D721Med (cell line): ENCODE measurements around the gene UBA52.
"Not testable (repeated sequence)": the region's sequence is repeated elsewhere in the genome, so short reads cannot be mapped to it uniquely, and the experiment has no call there.

ENCODE experiments used
- DNase-seq: peaks from one replicate; pipeline ENCODE4 v3.0.0; 2011; ENCODE audit warnings: low spot score; ENCODE audit not compliant: insufficient read length
- FAIRE-seq: peaks from 2 replicates; lab custom pipeline; 2011; peaks lifted over from hg19 to GRCh38; lab: Jason Lieb, UNC
- TF ChIP-seq, protein P1 (sequence below): IDR thresholded peaks from 2 replicates; pipeline ENCODE4 v1.5.1; 2012; ENCODE audit warnings: mild to moderate bottlenecking, control low read depth; ENCODE audit not compliant: insufficient read depth; ENCODE audit errors: missing control alignments

Gene UBA52

DNA sequence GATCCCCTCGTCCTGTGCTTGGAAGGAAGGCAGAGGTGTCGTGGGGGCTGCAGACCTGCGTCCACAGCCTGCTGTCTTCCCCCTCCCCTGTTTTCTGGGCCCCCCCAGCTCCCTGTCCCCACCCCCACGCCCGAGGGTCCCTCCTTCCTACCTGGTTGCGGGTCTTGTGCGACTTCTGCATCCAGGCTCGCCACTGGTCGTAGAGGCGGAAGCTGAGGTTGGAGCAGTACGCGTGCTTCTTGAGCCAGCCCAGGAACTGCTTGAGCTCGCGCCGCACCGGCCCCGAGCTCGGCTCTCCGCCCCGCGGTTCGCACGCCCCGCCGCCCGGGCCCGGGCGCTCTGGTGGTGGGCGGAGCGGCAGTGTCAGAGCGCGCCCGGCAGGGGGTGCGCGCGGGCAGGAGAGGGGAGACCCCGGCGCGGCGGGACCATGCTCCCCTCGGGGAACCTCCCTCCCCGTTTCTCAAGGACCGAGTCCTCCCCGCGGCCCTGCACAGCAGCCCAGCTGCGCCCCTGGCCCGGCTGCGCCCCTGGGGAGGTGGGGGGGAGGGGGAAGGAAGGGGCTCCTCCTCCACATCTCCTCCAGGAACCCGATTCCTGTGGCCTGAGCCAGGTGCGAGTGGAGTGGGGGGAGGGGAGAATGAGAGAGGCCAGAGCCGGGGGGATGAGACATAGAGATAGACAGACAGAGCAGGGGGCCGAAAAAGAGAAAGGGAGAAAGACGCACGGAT lies 22.6 kb downstream of the UBA52 start:
- TF ChIP-seq, protein P1, sequence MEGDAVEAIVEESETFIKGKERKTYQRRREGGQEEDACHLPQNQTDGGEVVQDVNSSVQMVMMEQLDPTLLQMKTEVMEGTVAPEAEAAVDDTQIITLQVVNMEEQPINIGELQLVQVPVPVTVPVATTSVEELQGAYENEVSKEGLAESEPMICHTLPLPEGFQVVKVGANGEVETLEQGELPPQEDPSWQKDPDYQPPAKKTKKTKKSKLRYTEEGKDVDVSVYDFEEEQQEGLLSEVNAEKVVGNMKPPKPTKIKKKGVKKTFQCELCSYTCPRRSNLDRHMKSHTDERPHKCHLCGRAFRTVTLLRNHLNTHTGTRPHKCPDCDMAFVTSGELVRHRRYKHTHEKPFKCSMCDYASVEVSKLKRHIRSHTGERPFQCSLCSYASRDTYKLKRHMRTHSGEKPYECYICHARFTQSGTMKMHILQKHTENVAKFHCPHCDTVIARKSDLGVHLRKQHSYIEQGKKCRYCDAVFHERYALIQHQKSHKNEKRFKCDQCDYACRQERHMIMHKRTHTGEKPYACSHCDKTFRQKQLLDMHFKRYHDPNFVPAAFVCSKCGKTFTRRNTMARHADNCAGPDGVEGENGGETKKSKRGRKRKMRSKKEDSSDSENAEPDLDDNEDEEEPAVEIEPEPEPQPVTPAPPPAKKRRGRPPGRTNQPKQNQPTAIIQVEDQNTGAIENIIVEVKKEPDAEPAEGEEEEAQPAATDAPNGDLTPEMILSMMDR, result peak; percentile 59
- FAIRE-seq, result no peak

DNA sequence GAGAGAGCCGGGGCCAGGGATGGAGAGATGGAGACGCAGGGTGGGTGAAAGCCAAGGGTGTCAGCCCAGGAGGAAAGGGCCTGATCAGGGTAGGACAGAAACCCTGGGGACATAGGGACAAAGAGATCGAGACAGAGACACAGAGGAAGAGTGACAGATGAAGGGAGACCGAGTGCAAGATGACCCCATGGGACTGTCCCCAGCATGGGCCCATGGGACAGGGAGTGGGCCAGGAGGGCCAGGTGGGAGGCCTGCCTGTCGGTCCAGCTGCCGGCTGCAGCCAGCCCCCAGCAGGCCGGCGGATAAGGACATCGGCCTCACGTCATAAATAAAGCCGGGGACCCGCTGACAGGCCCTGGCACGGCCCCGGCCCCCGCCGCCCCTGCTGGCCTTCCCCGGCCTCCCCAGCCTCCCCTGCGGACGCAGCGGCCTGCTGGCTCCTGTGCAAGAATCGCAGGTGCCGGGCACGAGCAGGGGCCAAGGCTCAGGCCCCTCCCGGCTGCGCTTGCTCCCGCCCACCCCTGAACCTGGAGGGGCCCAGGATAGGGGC lies 23.2 kb downstream of the UBA52 start:
- FAIRE-seq (no peak), DNase-seq (no peak)
- TF ChIP-seq, protein P1, result no peak

More for the DNA sequence above, 22.6 kb downstream of the UBA52 start:
- DNase-seq, result no peak

DNA sequence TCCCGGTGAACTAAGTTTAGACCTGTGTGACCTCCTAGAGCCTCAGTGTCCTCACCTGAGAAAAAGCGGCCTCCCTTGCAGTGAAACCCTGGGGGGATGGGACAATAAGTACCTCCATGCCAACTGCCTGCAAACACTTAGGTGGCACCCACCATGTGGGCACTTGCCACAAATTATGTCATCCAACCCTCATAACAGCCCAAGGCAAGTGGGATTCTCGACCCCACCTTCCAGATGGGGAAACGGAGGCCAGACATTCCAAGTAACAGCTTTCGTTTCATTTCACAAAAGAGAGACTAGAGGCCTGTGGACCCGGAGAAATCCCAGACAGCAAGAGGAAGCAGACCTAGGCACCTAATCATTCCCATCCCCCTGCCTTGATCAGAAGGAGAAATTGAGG lies 23.8 kb downstream of the UBA52 start:
- DNase-seq (no peak), FAIRE-seq (no peak)
- TF ChIP-seq, protein P1, result no peak

DNA sequence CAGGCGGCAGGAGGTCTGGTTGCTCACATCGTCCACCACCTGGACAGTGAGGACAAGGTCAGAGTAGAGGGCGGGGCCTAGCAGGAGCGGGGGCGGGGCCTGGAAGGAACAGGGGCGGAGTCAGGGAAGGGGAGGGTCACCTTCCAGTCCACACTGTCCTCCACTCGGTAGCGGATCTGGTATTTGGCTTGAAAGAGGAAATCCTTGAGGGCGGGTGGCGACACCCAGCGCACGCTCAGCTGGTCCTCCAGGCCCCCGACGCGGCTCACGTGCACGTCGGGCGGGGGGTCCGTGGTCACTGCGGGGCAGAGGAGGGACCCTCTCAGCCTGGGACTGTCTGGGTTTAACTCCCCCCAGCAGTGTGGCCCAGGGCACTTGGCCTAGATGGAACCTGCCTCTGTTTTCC lies 25.1 kb downstream of the UBA52 start:
- no peak for DNase-seq
- no peak for FAIRE-seq
- TF ChIP-seq, protein P1, result no peak

DNA sequence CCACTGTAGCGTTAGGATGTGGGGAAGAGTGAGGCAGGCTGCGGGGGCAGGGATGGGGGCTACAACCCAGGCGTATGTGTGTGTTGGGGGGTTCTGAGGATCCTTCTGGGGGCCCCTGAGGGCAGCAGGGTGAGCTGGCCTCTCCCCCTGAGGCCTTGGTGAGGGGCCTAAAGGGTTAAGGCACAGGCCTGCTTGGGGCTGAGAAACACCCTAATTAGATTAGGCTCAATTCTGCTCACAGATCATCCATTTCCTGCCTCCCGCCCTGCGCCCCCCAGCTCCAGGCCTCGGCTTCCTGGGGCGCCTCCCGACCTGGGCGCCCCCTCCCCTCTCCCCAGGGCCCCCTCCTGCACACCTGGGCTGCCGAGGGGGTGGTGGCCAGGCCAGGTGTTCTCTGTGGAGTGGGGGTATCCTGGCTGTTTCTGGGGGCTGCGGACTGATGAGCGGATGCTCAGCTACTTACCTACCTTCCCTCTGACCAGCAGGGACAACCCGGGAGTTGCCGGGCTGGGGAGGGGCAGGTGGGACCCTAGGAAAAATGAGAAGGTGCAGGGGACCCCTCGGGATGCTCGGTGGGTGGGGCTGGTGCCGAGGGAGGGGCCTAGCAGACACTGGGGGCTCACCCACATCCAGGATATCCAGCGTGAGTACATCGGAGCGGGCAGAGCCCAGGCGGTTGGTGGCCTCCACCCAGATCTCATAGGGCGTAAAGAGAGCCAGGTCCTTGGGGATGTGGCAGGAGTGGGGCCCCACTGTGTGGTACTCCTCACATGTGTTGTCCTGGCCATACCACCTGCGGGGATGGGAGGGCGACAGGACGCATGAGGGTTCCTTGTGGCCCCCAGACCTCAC lies 26.4 kb downstream of the UBA52 start:
- FAIRE-seq (no peak), DNase-seq (peak; percentile 51)
- TF ChIP-seq, protein P1, result no peak

DNA sequence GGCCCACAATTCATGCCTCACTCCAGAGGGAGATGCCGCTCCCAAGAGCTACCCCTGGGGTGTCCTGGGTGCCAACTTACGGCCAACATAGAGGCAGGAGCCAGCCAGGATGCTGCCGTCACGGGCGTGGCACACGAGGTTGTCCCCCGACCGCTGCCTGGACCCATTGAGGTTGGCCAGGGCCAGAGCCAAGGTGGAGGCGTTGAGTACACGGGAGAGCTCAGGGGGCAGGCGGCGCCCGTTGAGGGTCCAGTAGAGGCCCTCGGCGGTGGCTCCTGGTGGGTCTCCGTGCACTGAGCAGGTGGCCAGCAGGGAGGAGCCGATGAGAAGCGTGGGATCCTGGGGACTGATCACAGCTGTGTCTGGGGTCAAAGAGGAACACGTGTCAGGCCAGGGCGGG lies 27.8 kb downstream of the UBA52 start:
- FAIRE-seq, result no peak
- TF ChIP-seq, protein P1, result no peak
- no peak for DNase-seq

DNA sequence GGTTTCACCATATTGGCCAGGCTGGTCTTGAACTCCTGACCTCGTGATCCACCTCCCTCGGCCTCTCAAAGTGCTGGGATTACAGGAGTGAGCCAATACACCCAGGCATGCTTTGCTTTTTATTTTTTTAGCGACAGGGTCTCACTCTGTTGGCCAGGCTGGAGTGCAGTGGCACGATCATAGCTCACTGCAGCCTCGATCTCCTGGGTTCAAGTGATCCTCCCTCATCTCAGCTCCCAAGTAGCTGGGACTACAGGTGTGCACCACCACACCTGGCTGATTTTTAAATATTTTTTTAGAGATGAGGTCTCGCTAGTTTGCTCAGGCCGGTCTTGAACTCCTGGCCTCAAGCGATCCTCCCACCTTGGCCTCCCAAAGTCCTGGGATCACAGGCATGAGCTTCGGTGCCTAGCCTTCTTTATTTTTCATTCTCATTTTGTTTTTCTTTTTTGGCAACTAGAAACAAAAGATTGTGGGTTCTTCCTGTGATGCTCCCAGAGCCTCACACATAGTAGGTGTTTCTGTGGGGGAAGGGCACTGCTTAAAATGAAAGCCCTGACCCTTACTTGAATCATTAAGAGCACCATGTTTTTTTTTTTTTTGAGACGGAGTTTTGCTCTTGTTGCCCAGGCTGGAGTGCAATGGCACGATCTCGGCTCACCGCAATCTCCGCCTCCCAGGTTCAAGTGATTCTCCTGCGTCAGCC lies 29.2 kb downstream of the UBA52 start:
- not testable (repeated sequence) for FAIRE-seq

More for the DNA sequence above, 29.2 kb downstream of the UBA52 start:
- not testable (repeated sequence) for DNase-seq
